Ascending aorta (tissue), 2 donors: ENCODE results near the gene PRKAR2B. TPM values are rescaled to one million over a fixed set of nuclear protein-coding genes. Genes with fewer than 3 reads are reported as not detected.

Experiments used
- DNase-seq, 2 donors: peaks; one replicate each; pipeline ENCODE4 v3.0.0-alpha.2; 2019; ENCODE audit warnings: low spot score in 2 of 2
- H3K27ac ChIP-seq, 2 donors: fragments of 200-600 bp; sonication (generic); one replicate each; pipeline ENCODE4 v1.5.1; 2016 to 2017; ENCODE audit warnings: mild to moderate bottlenecking in 1 of 2
- H3K27me3 ChIP-seq: fragments of 200-600 bp; sonication (generic); one replicate; pipeline ENCODE4 v1.5.1; 2017
- H3K36me3 ChIP-seq, 2 donors: fragments of 200-600 bp; sonication (generic); one replicate each; pipeline ENCODE4 v1.5.1; 2016
- H3K4me1 ChIP-seq, 2 donors: fragments of 200-600 bp; sonication (generic); one replicate each; pipeline ENCODE4 v1.5.1; 2016 to 2017; ENCODE audit warnings: mild to moderate bottlenecking in 1 of 2
- H3K4me3 ChIP-seq, 2 donors: fragments of 200-600 bp; sonication (generic); one replicate each; pipeline ENCODE4 v1.5.1; 2016 to 2017; ENCODE audit warnings: mild to moderate bottlenecking in 1 of 2
- H3K9me3 ChIP-seq, 2 donors: fragments of 200-600 bp; sonication (generic); one replicate each; pipeline ENCODE4 v1.5.1; 2016
- CTCF ChIP-seq, 3 experiments: fragments of 200-600 bp in 2 of 3; fragments of 450-650 bp in 1 of 3; sonication (generic) in 2 of 3; IDR thresholded peaks; one replicate each; pipeline ENCODE4 v1.5.1; 2016 to 2019; ENCODE audit warnings: antibody characterized with exemption in 3 of 3, mild to moderate bottlenecking in 1 of 3, moderate library complexity in 1 of 3
- intact Hi-C: fragments of 100-400 bp; cut with DNase I; formaldehyde crosslinking; loops from one replicate; pipeline ENCODE4 v1.15.1; 2023
- total RNA-seq: library from RNA; depleted of rRNA; stranded (reverse); fragments of >200 nt; gene quantifications from one replicate; pipeline ENCODE4 v1.1.0, GENCODE V29; 2016

Gene PRKAR2B
- total RNA-seq, 1 donor from 2014 or later, result 10.5 TPM

- no peaks in the 10 kb centered on the region for H3K9me3 ChIP-seq
- no peak overlapping the region for H3K4me3 ChIP-seq
- TF ChIP-seq CTCF (IDR thresholded peaks at IDR 0.05), result no peak
- H3K27ac ChIP-seq, result no peak overlapping the region
- H3K36me3 ChIP-seq, result no peaks in the 10 kb centered on the region
- intact Hi-C loops, result no loop called here
- no peak for DNase-seq
- H3K27me3 ChIP-seq, result no peaks in the 10 kb centered on the region
- no peaks in the 10 kb centered on the region for H3K4me1 ChIP-seq
Measured at GRCh38 chr7:107076781-107077698, 32.5 kb downstream of the PRKAR2B start.

- Histone ChIP-seq H3K4me1 (no peaks in the 10 kb centered on the region), H3K4me3 (no peak overlapping the region), H3K27ac (no peak overlapping the region), H3K36me3 (no peaks in the 10 kb centered on the region), H3K27me3 (no peaks in the 10 kb centered on the region), H3K9me3 (no peaks in the 10 kb centered on the region)
- intact Hi-C loops, result no loop called here
- no peak for DNase-seq
- no peak for TF ChIP-seq CTCF (IDR thresholded peaks at IDR 0.05)
Measured at GRCh38 chr7:107077699-107078516, 33.4 kb downstream of the PRKAR2B start.

GRCh38 chr7:107078517-107078966, 34.0 kb downstream of the PRKAR2B start:
- H3K36me3 ChIP-seq, result no peaks in the 10 kb centered on the region
- no peak for DNase-seq
- peak overlapping the region in 1 of 2 donors; percentile 20 for H3K4me3 ChIP-seq
- intact Hi-C loops, result no loop called here
- H3K9me3 ChIP-seq, result no peaks in the 10 kb centered on the region
- no peaks in the 10 kb centered on the region for H3K27me3 ChIP-seq
- H3K4me1 ChIP-seq, result no peaks in the 10 kb centered on the region
- TF ChIP-seq CTCF (IDR thresholded peaks at IDR 0.05), result no peak
- H3K27ac ChIP-seq, result no peak overlapping the region

GRCh38 chr7:107079212-107079940, 34.9 kb downstream of the PRKAR2B start:
- Histone ChIP-seq H3K4me3 (no peak overlapping the region), H3K27me3 (no peaks in the 10 kb centered on the region), H3K9me3 (no peaks in the 10 kb centered on the region), H3K27ac (no peak overlapping the region), H3K4me1 (no peaks in the 10 kb centered on the region), H3K36me3 (no peaks in the 10 kb centered on the region)
- TF ChIP-seq CTCF (IDR thresholded peaks at IDR 0.05), result no peak
- no peak for DNase-seq
- intact Hi-C loops, result no loop called here

GRCh38 chr7:107080099-107080505, 35.6 kb downstream of the PRKAR2B start:
- Histone ChIP-seq H3K4me1 (no peaks in the 10 kb centered on the region), H3K4me3 (no peak overlapping the region), H3K27me3 (no peaks in the 10 kb centered on the region), H3K9me3 (no peaks in the 10 kb centered on the region), H3K27ac (no peak overlapping the region), H3K36me3 (no peaks in the 10 kb centered on the region)
- intact Hi-C loops, result no loop called here
- no peak for TF ChIP-seq CTCF (IDR thresholded peaks at IDR 0.05)
- no peak for DNase-seq
